ENCODE results near the gene SCRT2. TPM values are rescaled to one million over a fixed set of nuclear protein-coding genes. Genes with fewer than 3 reads are reported as not detected.
A peak's percentile ranks its signal among the peaks of the same experiment; 100 is the strongest.

The SCRT2 gene
- total and polyA plus RNA-seq, 4 donors = not detected

DNA sequence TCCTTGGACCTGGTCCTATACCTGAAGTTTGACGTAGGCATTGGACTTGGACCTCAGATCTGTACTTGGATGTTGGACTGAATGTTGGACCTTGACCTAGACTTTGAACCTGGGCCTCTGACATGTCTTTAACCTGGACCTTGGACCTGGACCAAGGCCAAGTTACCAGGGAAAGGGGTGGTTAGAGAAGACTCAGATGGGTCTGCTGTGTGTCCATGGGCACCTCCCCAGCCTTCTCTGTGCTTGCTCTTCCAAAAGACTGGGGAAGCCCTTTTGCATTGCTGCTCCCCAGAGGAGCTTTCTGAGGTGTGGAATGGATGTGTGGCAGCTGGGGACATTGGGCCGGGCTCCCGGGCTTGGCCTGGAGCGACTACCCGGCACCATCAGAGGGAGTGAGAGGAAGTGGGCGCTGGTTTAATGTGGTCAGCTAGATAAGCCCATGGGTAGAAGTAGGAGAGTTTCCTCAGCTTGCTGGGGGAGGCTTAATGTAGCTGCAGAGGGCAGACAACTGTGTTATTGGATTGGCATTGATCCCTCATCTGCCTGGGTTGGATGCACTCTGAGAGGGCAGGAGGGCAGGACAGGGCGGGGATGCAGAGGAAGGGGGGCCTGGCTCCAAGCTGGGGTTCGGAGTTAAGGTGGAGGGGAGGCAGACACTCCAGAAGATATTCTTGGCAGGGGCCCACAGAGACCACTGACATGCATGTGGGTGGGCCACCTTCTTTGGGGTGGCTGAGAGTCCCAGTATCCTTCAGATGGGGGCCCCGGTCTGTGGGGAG, 4.2 kb downstream of the SCRT2 start:
- no peak overlapping the region for H3K27ac ChIP-seq (ENCODE audit: low read depth in 1 of 2, low read length in 1 of 2)
- no peaks in the 10 kb centered on the region for H3K36me3 ChIP-seq (ENCODE audit: control insufficient read depth in 4 of 4, insufficient read depth in 4 of 4, low read length in 4 of 4)
- no peak overlapping the region for H3K9ac ChIP-seq (ENCODE audit: insufficient read depth in 1 of 2, low read length in 2 of 2)
- H3K27me3 ChIP-seq (ENCODE audit: control insufficient read depth in 3 of 3, insufficient read depth in 3 of 3, low read length in 2 of 3) = peaks cover 0 to 36% (median 24%) of the 10 kb centered on the region in 3 donors
- H3K4me1 ChIP-seq (ENCODE audit: control insufficient read depth in 5 of 5, insufficient read depth in 5 of 5, low read length in 5 of 5) = peaks cover 3 to 16% (median 8%) of the 10 kb centered on the region in 5 donors
- no peak for ATAC-seq (ENCODE audit: insufficient read depth, low FRiP score)
- WGBS, 2 donors = 28 to 60% methylated on average over 9 of the region's 9 CpGs
- no peak overlapping the region for H3K4me3 ChIP-seq
- peak in 1 of 3 donors; percentile 36 for DNase-seq
- peaks cover 0 to 3% (median 0%) of the 10 kb centered on the region in 4 donors for H3K9me3 ChIP-seq (ENCODE audit: control insufficient read depth in 4 of 4, insufficient read depth in 3 of 4, low read length in 3 of 4)
- TF ChIP-seq, protein P1, sequence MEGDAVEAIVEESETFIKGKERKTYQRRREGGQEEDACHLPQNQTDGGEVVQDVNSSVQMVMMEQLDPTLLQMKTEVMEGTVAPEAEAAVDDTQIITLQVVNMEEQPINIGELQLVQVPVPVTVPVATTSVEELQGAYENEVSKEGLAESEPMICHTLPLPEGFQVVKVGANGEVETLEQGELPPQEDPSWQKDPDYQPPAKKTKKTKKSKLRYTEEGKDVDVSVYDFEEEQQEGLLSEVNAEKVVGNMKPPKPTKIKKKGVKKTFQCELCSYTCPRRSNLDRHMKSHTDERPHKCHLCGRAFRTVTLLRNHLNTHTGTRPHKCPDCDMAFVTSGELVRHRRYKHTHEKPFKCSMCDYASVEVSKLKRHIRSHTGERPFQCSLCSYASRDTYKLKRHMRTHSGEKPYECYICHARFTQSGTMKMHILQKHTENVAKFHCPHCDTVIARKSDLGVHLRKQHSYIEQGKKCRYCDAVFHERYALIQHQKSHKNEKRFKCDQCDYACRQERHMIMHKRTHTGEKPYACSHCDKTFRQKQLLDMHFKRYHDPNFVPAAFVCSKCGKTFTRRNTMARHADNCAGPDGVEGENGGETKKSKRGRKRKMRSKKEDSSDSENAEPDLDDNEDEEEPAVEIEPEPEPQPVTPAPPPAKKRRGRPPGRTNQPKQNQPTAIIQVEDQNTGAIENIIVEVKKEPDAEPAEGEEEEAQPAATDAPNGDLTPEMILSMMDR (IDR thresholded peaks at IDR 0.05; ENCODE audit: control extremely low read depth, extremely low read depth) = no peak

DNA sequence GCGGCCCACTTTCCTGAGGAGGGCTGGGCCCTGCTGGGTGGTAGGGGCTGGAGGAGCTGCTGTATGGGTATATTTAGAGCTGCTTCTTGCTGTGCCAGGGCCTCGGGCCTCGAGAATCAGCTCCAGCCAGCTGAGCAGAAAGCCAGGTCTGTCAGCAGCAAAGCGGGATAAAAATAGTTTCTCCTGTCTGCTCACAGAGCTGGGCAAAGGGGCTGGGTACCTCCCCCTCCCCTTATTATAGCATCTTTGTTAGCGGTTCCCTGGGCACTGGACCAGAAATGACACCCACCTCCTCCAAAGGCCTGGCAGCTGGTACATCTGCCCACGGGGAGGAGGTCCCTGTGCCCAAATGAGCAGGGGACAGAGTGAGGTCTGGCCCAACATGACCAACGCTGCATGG, 6.0 kb downstream of the SCRT2 start:
- 83 to 90% methylated on average over 7 of the region's 7 CpGs for WGBS, 2 donors
- peaks cover 0 to 13% (median 0%) of the 10 kb centered on the region in 5 donors for H3K4me1 ChIP-seq (ENCODE audit: control insufficient read depth in 5 of 5, insufficient read depth in 5 of 5, low read length in 5 of 5)
- H3K27me3 ChIP-seq (ENCODE audit: control insufficient read depth in 3 of 3, insufficient read depth in 3 of 3, low read length in 2 of 3) = peaks cover 0 to 51% (median 37%) of the 10 kb centered on the region in 3 donors
- ATAC-seq (ENCODE audit: insufficient read depth, low FRiP score) = no peak
- no peak overlapping the region for H3K27ac ChIP-seq (ENCODE audit: low read depth in 1 of 2, low read length in 1 of 2)
- no peak overlapping the region for H3K9ac ChIP-seq (ENCODE audit: insufficient read depth in 1 of 2, low read length in 2 of 2)
- no peaks in the 10 kb centered on the region for H3K36me3 ChIP-seq (ENCODE audit: control insufficient read depth in 4 of 4, insufficient read depth in 4 of 4, low read length in 4 of 4)
- peaks cover 0 to 3% (median 0%) of the 10 kb centered on the region in 4 donors for H3K9me3 ChIP-seq (ENCODE audit: control insufficient read depth in 4 of 4, insufficient read depth in 3 of 4, low read length in 3 of 4)
- no peak for DNase-seq
- TF ChIP-seq, protein P1 (IDR thresholded peaks at IDR 0.05; ENCODE audit: control extremely low read depth, extremely low read depth) = no peak
- H3K4me3 ChIP-seq = no peak overlapping the region

DNA sequence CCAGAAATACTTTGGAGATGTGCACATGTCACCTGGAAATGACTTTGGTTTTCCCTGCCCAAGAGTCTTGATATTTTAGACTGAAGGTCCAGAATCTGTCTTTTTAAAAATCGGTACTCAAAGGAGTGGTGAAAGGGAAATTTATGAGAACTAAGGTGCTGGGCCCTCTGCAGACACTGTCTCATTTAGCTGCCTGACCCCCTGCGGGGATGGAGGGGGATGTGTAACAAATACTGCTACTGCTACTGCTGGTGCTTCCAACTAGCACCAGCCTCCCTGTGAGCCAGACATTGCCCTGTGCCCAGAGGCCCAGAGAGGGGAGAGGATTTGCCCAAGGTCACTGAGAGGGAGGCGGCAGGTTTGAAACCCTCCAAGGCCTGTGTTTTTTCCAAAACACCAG, 7.0 kb downstream of the SCRT2 start:
- no peak for ATAC-seq (ENCODE audit: insufficient read depth, low FRiP score)
- no peak overlapping the region for H3K9ac ChIP-seq (ENCODE audit: insufficient read depth in 1 of 2, low read length in 2 of 2)
- peaks cover 0 to 50% (median 38%) of the 10 kb centered on the region in 3 donors for H3K27me3 ChIP-seq (ENCODE audit: control insufficient read depth in 3 of 3, insufficient read depth in 3 of 3, low read length in 2 of 3)

More for the DNA sequence above, 7.0 kb downstream of the SCRT2 start:
- Histone ChIP-seq H3K4me1 (ENCODE audit: control insufficient read depth in 5 of 5, insufficient read depth in 5 of 5, low read length in 5 of 5) (peaks cover 0 to 13% (median 0%) of the 10 kb centered on the region in 5 donors), H3K27ac (ENCODE audit: low read depth in 1 of 2, low read length in 1 of 2) (no peak overlapping the region), H3K4me3 (no peak overlapping the region), H3K9me3 (ENCODE audit: control insufficient read depth in 4 of 4, insufficient read depth in 3 of 4, low read length in 3 of 4) (peaks cover 0 to 3% (median 0%) of the 10 kb centered on the region in 4 donors), H3K36me3 (ENCODE audit: control insufficient read depth in 4 of 4, insufficient read depth in 4 of 4, low read length in 4 of 4) (no peaks in the 10 kb centered on the region)
- DNase-seq = no peak
- 77% methylated on average over 3 of the region's 3 CpGs for WGBS, 2 donors
- TF ChIP-seq, protein P1 (IDR thresholded peaks at IDR 0.05; ENCODE audit: control extremely low read depth, extremely low read depth) = no peak

Measured in lung (tissue), 12 donors.